ENCODE data around the gene TCP11L2.

TCP11L2 gene

DNA sequence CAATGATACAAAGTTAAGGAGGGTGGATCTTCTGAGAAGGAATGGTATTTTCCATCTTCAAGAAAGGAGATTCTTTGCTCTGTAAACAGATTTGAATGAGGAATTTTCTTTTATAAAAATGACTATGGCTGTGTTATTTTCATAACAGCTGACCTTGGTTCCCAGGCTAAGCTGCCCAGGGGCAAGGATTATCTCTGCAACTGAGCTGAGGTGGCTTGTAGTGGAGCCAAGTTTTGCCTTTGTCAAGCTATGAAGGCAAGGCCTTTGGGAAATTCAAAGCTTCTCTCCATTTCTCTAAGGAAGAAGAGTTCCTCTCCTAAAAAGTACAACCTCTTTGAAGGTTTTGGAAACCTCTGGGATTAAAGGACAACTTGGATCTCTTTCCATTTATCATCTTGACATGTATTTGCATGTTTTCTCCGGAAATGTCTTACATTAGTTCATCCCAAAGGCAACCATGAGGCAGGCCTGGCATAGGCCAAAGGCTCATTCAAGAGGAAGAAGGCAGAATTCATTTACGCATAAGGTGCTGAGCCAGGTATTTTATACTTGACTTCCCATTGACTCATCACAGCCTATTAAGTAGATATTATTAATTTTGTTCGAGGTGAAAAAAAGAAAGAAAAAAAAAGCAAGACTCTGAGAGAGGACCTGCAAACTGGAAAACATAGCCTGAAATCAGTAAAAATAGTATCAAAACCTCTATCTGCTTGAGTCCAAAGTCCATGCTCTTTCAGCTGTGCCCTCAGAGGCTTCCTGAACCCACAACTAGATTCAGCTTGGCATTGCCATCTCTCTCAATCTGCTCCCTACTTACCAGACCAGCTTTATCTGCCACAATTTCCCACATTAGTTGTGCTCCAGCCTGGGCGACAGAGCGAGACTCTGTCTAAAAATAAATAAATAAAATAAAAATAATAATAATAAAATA is 30.7 kb upstream of the TCP11L2 start:
- Histone ChIP-seq H3K79me2 (ENCODE audit: control insufficient read depth, low read length) (no peaks in the 10 kb centered on the region), H3K9me2 (replicated peaks; ENCODE audit: control insufficient read depth, low read length) (no peaks in the 10 kb centered on the region), H3K4me3 (ENCODE audit: low read length) (no peak overlapping the region), H3K9me3 (ENCODE audit: control insufficient read depth, insufficient read depth, low read length) (no peaks in the 10 kb centered on the region), H3F3A (ENCODE audit: control insufficient read depth, insufficient read depth) (no peaks in the 10 kb centered on the region), H3K4me1 (ENCODE audit: control insufficient read depth, low read length) (no peaks in the 10 kb centered on the region), H3K4me2 (ENCODE audit: low read length) (no peak overlapping the region), H3K27me3 (ENCODE audit: control insufficient read depth, low read length) (0 out of 2 replicates have a peak, but pooled peaks cover 2% of the 10 kb centered on the region), H3K36me3 (ENCODE audit: control insufficient read depth, low read length) (no peaks in the 10 kb centered on the region), H3K27ac (ENCODE audit: low read depth, low read length) (no peak overlapping the region), H4K20me1 (ENCODE audit: control insufficient read depth, insufficient read depth, low read depth, low read length) (no peaks in the 10 kb centered on the region)
- TF ChIP-seq, protein P1, sequence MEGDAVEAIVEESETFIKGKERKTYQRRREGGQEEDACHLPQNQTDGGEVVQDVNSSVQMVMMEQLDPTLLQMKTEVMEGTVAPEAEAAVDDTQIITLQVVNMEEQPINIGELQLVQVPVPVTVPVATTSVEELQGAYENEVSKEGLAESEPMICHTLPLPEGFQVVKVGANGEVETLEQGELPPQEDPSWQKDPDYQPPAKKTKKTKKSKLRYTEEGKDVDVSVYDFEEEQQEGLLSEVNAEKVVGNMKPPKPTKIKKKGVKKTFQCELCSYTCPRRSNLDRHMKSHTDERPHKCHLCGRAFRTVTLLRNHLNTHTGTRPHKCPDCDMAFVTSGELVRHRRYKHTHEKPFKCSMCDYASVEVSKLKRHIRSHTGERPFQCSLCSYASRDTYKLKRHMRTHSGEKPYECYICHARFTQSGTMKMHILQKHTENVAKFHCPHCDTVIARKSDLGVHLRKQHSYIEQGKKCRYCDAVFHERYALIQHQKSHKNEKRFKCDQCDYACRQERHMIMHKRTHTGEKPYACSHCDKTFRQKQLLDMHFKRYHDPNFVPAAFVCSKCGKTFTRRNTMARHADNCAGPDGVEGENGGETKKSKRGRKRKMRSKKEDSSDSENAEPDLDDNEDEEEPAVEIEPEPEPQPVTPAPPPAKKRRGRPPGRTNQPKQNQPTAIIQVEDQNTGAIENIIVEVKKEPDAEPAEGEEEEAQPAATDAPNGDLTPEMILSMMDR (IDR thresholded peaks at IDR 0.05; ENCODE audit: low read depth, low read length, poor library complexity, severe bottlenecking): no peak
- no peak for TF ChIP-seq EZH2phosphoT487 (IDR thresholded peaks at IDR 0.05; ENCODE audit: borderline replicate concordance, low read length)

DNA sequence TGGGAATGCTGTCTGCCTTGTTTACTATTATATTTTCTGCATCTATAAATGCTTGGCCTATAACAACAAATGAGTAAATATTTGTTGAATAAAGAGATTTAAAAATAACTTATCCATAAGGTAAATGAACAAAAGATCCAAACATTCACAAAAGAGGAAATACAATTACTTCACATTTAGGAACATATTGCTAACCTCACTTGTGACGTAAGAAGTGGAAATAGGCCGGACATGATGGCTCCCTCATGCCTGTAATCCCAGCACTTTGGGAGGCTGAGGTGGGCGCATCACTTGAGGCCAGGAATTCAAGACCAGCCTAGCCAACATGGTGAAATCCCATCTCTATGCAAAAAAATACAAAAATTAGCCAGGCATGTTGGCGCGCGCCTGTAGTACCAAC is 29.0 kb upstream of the TCP11L2 start:
- H3K27ac ChIP-seq (ENCODE audit: low read depth, low read length): no peak overlapping the region
- H3K79me2 ChIP-seq (ENCODE audit: control insufficient read depth, low read length): no peaks in the 10 kb centered on the region
- H3K9me3 ChIP-seq (ENCODE audit: control insufficient read depth, insufficient read depth, low read length): no peaks in the 10 kb centered on the region
- TF ChIP-seq, protein P1 (IDR thresholded peaks at IDR 0.05; ENCODE audit: low read depth, low read length, poor library complexity, severe bottlenecking): no peak
- TF ChIP-seq EZH2phosphoT487 (IDR thresholded peaks at IDR 0.05; ENCODE audit: borderline replicate concordance, low read length): no peak
- no peaks in the 10 kb centered on the region for H3K9me2 ChIP-seq (replicated peaks; ENCODE audit: control insufficient read depth, low read length)
- H3K36me3 ChIP-seq (ENCODE audit: control insufficient read depth, low read length): no peaks in the 10 kb centered on the region
- no peak overlapping the region for H3K4me2 ChIP-seq (ENCODE audit: low read length)
- no peaks in the 10 kb centered on the region for H3K4me1 ChIP-seq (ENCODE audit: control insufficient read depth, low read length)
- H4K20me1 ChIP-seq (ENCODE audit: control insufficient read depth, insufficient read depth, low read depth, low read length): no peaks in the 10 kb centered on the region
- no peaks in the 10 kb centered on the region for H3F3A ChIP-seq (ENCODE audit: control insufficient read depth, insufficient read depth)
- H3K4me3 ChIP-seq (ENCODE audit: low read length): no peak overlapping the region
- H3K27me3 ChIP-seq (ENCODE audit: control insufficient read depth, low read length): no peaks in the 10 kb centered on the region

DNA sequence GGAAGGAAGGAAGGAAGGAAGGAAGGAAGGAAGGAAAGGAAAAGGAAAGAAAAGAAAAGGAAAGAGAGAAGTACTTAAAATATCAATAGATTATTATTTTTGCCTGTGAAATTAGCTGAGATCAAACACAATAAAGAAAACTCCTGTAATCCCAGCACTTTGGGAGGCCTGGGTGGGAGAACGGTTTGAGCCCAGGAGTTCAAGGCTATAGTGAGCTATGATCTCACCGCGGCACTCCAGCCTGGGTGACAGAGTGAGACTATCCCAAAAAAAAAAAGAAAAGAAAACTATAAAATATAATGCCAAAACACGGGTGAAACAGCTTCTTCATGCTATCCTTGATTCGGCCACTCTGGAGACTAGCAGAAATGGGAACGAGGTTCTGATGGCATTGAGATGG is 28.5 kb upstream of the TCP11L2 start:
- Histone ChIP-seq H3K9me2 (replicated peaks; ENCODE audit: control insufficient read depth, low read length) (no peaks in the 10 kb centered on the region), H3K27me3 (ENCODE audit: control insufficient read depth, low read length) (no peaks in the 10 kb centered on the region), H3K79me2 (ENCODE audit: control insufficient read depth, low read length) (no peaks in the 10 kb centered on the region), H3K36me3 (ENCODE audit: control insufficient read depth, low read length) (no peaks in the 10 kb centered on the region), H3K4me1 (ENCODE audit: control insufficient read depth, low read length) (no peaks in the 10 kb centered on the region), H3K4me2 (ENCODE audit: low read length) (no peak overlapping the region), H3K27ac (ENCODE audit: low read depth, low read length) (no peak overlapping the region), H3K4me3 (ENCODE audit: low read length) (no peak overlapping the region), H4K20me1 (ENCODE audit: control insufficient read depth, insufficient read depth, low read depth, low read length) (no peaks in the 10 kb centered on the region), H3K9me3 (ENCODE audit: control insufficient read depth, insufficient read depth, low read length) (no peaks in the 10 kb centered on the region), H3F3A (ENCODE audit: control insufficient read depth, insufficient read depth) (no peaks in the 10 kb centered on the region)
- TF ChIP-seq, protein P1 (IDR thresholded peaks at IDR 0.05; ENCODE audit: low read depth, low read length, poor library complexity, severe bottlenecking): no peak
- TF ChIP-seq EZH2phosphoT487 (IDR thresholded peaks at IDR 0.05; ENCODE audit: borderline replicate concordance, low read length): no peak

Measured in DOHH2 (cell line).